H4 (cell line): Measurements from ENCODE around the gene AMOTL1. TPM values are rescaled to one million over a fixed set of nuclear protein-coding genes. Genes with fewer than 3 reads are reported as not detected.

Experiments used
- DNase-seq: peaks from one replicate; pipeline ENCODE4 v3.0.0-alpha.2; 2015; ENCODE audit warnings: low spot score
- total RNA-seq: library from RNA; depleted of rRNA; stranded (reverse); fragments of >200 nt; shearing (Covaris generic); gene quantifications from 2 replicates; pipeline ENCODE4 v1.2.3, GENCODE V29; 2014; rRNA removed

The AMOTL1 gene
- total RNA-seq, 1 experiment from 2014 or later: 2.6 TPM

GRCh38 chr11:94922321-94923003 lies 154.3 kb downstream of the AMOTL1 start:
- no peak for DNase-seq

GRCh38 chr11:94923004-94923334 lies 154.8 kb downstream of the AMOTL1 start:
- DNase-seq: no peak

- DNase-seq: no peak
Measured at GRCh38 chr11:94924171-94924572, 156.0 kb downstream of the AMOTL1 start.

- DNase-seq: no peak
Measured at GRCh38 chr11:94924612-94925011, 156.5 kb downstream of the AMOTL1 start.

GRCh38 chr11:94925422-94926270 lies 157.5 kb downstream of the AMOTL1 start:
- no peak for DNase-seq

GRCh38 chr11:94926271-94926625 lies 158.1 kb downstream of the AMOTL1 start:
- DNase-seq: no peak

Other genes starting within 250 kb of the AMOTL1 start
- gene FUT4, start 224.4 kb upstream of the AMOTL1 start, total RNA-seq: not detected in 2 replicates
- gene PIWIL4, start 201.0 kb upstream of the AMOTL1 start, total RNA-seq: not detected in 2 replicates
- 46.6 and 56.5 TPM in 2 replicates for gene CWC15, start 205.2 kb downstream of the AMOTL1 start, total RNA-seq
- gene KDM4D, start 205.4 kb downstream of the AMOTL1 start, total RNA-seq: 0.66 and 0.81 TPM in 2 replicates